ENCODE measurements around the gene PRLR.

Gene PRLR

GRCh38 chr5:35218981-35219380 is 11.3 kb downstream of the PRLR start:
- H3K36me3 ChIP-seq (ENCODE audit: insufficient read depth, low read length) = no peaks in the 10 kb centered on the region
- H3K9me3 ChIP-seq (ENCODE audit: control insufficient read depth, insufficient read depth, low read length) = no peaks in the 10 kb centered on the region
- H3K9ac ChIP-seq (ENCODE audit: low read depth, low read length) = no peak overlapping the region
- no peaks in the 10 kb centered on the region for H3K4me1 ChIP-seq (ENCODE audit: insufficient read depth, low read length)

- no peaks in the 10 kb centered on the region for H3K36me3 ChIP-seq (ENCODE audit: insufficient read depth, low read length)
- no peak overlapping the region for H3K9ac ChIP-seq (ENCODE audit: low read depth, low read length)
- H3K4me1 ChIP-seq (ENCODE audit: insufficient read depth, low read length) = no peaks in the 10 kb centered on the region
- no peaks in the 10 kb centered on the region for H3K9me3 ChIP-seq (ENCODE audit: control insufficient read depth, insufficient read depth, low read length)
These were observed 16.2 kb downstream of the PRLR start for GRCh38 chr5:35214051-35214450.

- Histone ChIP-seq H3K9me3 (ENCODE audit: control insufficient read depth, insufficient read depth, low read length) (no peaks in the 10 kb centered on the region), H3K9ac (ENCODE audit: low read depth, low read length) (no peak overlapping the region), H3K4me1 (ENCODE audit: insufficient read depth, low read length) (no peaks in the 10 kb centered on the region), H3K36me3 (ENCODE audit: insufficient read depth, low read length) (no peaks in the 10 kb centered on the region)
These were observed 16.7 kb downstream of the PRLR start for GRCh38 chr5:35213608-35214007.

GRCh38 chr5:35212122-35212982 is 17.9 kb downstream of the PRLR start:
- Histone ChIP-seq H3K4me1 (ENCODE audit: insufficient read depth, low read length) (no peaks in the 10 kb centered on the region), H3K9me3 (ENCODE audit: control insufficient read depth, insufficient read depth, low read length) (no peaks in the 10 kb centered on the region), H3K36me3 (ENCODE audit: insufficient read depth, low read length) (no peaks in the 10 kb centered on the region), H3K9ac (ENCODE audit: low read depth, low read length) (no peak overlapping the region)

GRCh38 chr5:35209862-35210261 is 20.4 kb downstream of the PRLR start:
- no peaks in the 10 kb centered on the region for H3K4me1 ChIP-seq (ENCODE audit: insufficient read depth, low read length)
- no peaks in the 10 kb centered on the region for H3K36me3 ChIP-seq (ENCODE audit: insufficient read depth, low read length)
- H3K9me3 ChIP-seq (ENCODE audit: control insufficient read depth, insufficient read depth, low read length) = no peaks in the 10 kb centered on the region
- H3K9ac ChIP-seq (ENCODE audit: low read depth, low read length) = no peak overlapping the region

- Histone ChIP-seq H3K36me3 (ENCODE audit: insufficient read depth, low read length) (no peaks in the 10 kb centered on the region), H3K4me1 (ENCODE audit: insufficient read depth, low read length) (no peaks in the 10 kb centered on the region), H3K9me3 (ENCODE audit: control insufficient read depth, insufficient read depth, low read length) (no peaks in the 10 kb centered on the region), H3K9ac (ENCODE audit: low read depth, low read length) (no peak overlapping the region)
These were observed 24.7 kb downstream of the PRLR start for GRCh38 chr5:35205606-35206005.

GRCh38 chr5:35205186-35205585 is 25.1 kb downstream of the PRLR start:
- no peak overlapping the region for H3K9ac ChIP-seq (ENCODE audit: low read depth, low read length)
- no peaks in the 10 kb centered on the region for H3K9me3 ChIP-seq (ENCODE audit: control insufficient read depth, insufficient read depth, low read length)
- H3K36me3 ChIP-seq (ENCODE audit: insufficient read depth, low read length) = no peaks in the 10 kb centered on the region
- H3K4me1 ChIP-seq (ENCODE audit: insufficient read depth, low read length) = no peaks in the 10 kb centered on the region

GRCh38 chr5:35203403-35203802 is 26.9 kb downstream of the PRLR start:
- H3K36me3 ChIP-seq (ENCODE audit: insufficient read depth, low read length) = no peaks in the 10 kb centered on the region
- no peak overlapping the region for H3K9ac ChIP-seq (ENCODE audit: low read depth, low read length)
- no peaks in the 10 kb centered on the region for H3K9me3 ChIP-seq (ENCODE audit: control insufficient read depth, insufficient read depth, low read length)
- no peaks in the 10 kb centered on the region for H3K4me1 ChIP-seq (ENCODE audit: insufficient read depth, low read length)

GRCh38 chr5:35202319-35203111 is 27.8 kb downstream of the PRLR start:
- Histone ChIP-seq H3K9ac (ENCODE audit: low read depth, low read length) (no peak overlapping the region), H3K9me3 (ENCODE audit: control insufficient read depth, insufficient read depth, low read length) (no peaks in the 10 kb centered on the region), H3K36me3 (ENCODE audit: insufficient read depth, low read length) (no peaks in the 10 kb centered on the region), H3K4me1 (ENCODE audit: insufficient read depth, low read length) (no peaks in the 10 kb centered on the region)

- H3K4me1 ChIP-seq (ENCODE audit: insufficient read depth, low read length) = no peaks in the 10 kb centered on the region
These were observed 29.0 kb downstream of the PRLR start for GRCh38 chr5:35201291-35201690.

GRCh38 chr5:35199886-35200285 is 30.4 kb downstream of the PRLR start:
- H3K9me3 ChIP-seq (ENCODE audit: control insufficient read depth, insufficient read depth, low read length) = no peaks in the 10 kb centered on the region
- H3K36me3 ChIP-seq (ENCODE audit: insufficient read depth, low read length) = no peaks in the 10 kb centered on the region
- H3K4me1 ChIP-seq (ENCODE audit: insufficient read depth, low read length) = no peaks in the 10 kb centered on the region
- no peak overlapping the region for H3K9ac ChIP-seq (ENCODE audit: low read depth, low read length)

More at GRCh38 chr5:35201291-35201690, 29.0 kb downstream of the PRLR start:
- no peaks in the 10 kb centered on the region for H3K9me3 ChIP-seq (ENCODE audit: control insufficient read depth, insufficient read depth, low read length)
- H3K9ac ChIP-seq (ENCODE audit: low read depth, low read length) = no peak overlapping the region
- H3K36me3 ChIP-seq (ENCODE audit: insufficient read depth, low read length) = no peaks in the 10 kb centered on the region

GRCh38 chr5:35198686-35199085 is 31.6 kb downstream of the PRLR start:
- Histone ChIP-seq H3K9ac (ENCODE audit: low read depth, low read length) (no peak overlapping the region), H3K9me3 (ENCODE audit: control insufficient read depth, insufficient read depth, low read length) (no peaks in the 10 kb centered on the region), H3K36me3 (ENCODE audit: insufficient read depth, low read length) (no peaks in the 10 kb centered on the region), H3K4me1 (ENCODE audit: insufficient read depth, low read length) (no peaks in the 10 kb centered on the region)

- Histone ChIP-seq H3K9ac (ENCODE audit: low read depth, low read length) (no peak overlapping the region), H3K4me1 (ENCODE audit: insufficient read depth, low read length) (no peaks in the 10 kb centered on the region), H3K9me3 (ENCODE audit: control insufficient read depth, insufficient read depth, low read length) (no peaks in the 10 kb centered on the region), H3K36me3 (ENCODE audit: insufficient read depth, low read length) (no peaks in the 10 kb centered on the region)
These were observed 32.2 kb downstream of the PRLR start for GRCh38 chr5:35198075-35198474.

GRCh38 chr5:35197351-35197750 is 32.9 kb downstream of the PRLR start:
- no peaks in the 10 kb centered on the region for H3K9me3 ChIP-seq (ENCODE audit: control insufficient read depth, insufficient read depth, low read length)
- H3K4me1 ChIP-seq (ENCODE audit: insufficient read depth, low read length) = no peaks in the 10 kb centered on the region
- no peaks in the 10 kb centered on the region for H3K36me3 ChIP-seq (ENCODE audit: insufficient read depth, low read length)
- no peak overlapping the region for H3K9ac ChIP-seq (ENCODE audit: low read depth, low read length)

- no peaks in the 10 kb centered on the region for H3K9me3 ChIP-seq (ENCODE audit: control insufficient read depth, insufficient read depth, low read length)
- H3K36me3 ChIP-seq (ENCODE audit: insufficient read depth, low read length) = no peaks in the 10 kb centered on the region
- H3K9ac ChIP-seq (ENCODE audit: low read depth, low read length) = no peak overlapping the region
- no peaks in the 10 kb centered on the region for H3K4me1 ChIP-seq (ENCODE audit: insufficient read depth, low read length)
These were observed 34.8 kb downstream of the PRLR start for GRCh38 chr5:35195472-35195852.
